GM19438 (cell line): ENCODE measurements around the gene SLC4A2.
"Not testable (repeated sequence)": the region's sequence is repeated elsewhere in the genome, so short reads cannot be mapped to it uniquely, and the experiment has no call there.

Source experiments
- ATAC-seq: cut with Tn5 transposase; IDR thresholded peaks from one replicate; pipeline ENCODE4 v1.9.1; 2021; ENCODE audit warnings: low read depth; ENCODE audit not compliant: unreplicated experiment

Gene SLC4A2

DNA sequence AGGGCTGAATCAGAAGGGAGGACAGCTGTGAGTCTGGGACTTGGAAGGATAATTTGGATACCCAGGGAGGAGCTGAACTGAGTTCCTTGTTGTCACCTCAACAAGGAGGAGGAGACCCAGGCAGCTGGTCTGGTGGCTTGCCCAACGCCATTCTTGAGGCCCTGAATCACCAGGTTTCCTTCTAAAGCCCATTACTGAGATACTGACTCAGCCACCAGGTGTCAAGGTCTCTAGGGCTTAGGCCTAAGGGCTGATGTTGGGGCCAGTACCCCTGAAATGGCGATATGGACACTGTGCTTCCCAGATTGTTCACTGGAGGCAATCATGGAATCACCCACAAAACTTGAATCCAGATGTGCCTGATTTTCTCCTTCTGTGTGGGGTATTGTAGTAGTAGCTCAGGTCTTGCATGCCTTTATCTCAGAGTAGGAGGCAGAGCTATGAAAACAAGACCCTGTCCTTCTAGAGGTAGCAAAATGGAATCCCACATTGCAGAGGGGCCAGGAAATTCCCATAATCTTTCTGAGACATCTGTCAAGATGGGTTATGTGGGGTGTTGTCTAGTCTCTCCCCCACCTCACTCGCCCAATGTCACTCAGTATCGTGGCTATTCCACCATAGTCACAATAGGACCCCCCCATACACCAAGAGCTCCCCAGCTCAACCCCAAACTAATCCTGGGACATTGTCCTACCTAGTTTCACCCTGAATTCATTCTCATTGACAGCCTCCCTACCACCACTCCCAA lies 33.3 kb upstream of the SLC4A2 start:
- ATAC-seq = no peak

DNA sequence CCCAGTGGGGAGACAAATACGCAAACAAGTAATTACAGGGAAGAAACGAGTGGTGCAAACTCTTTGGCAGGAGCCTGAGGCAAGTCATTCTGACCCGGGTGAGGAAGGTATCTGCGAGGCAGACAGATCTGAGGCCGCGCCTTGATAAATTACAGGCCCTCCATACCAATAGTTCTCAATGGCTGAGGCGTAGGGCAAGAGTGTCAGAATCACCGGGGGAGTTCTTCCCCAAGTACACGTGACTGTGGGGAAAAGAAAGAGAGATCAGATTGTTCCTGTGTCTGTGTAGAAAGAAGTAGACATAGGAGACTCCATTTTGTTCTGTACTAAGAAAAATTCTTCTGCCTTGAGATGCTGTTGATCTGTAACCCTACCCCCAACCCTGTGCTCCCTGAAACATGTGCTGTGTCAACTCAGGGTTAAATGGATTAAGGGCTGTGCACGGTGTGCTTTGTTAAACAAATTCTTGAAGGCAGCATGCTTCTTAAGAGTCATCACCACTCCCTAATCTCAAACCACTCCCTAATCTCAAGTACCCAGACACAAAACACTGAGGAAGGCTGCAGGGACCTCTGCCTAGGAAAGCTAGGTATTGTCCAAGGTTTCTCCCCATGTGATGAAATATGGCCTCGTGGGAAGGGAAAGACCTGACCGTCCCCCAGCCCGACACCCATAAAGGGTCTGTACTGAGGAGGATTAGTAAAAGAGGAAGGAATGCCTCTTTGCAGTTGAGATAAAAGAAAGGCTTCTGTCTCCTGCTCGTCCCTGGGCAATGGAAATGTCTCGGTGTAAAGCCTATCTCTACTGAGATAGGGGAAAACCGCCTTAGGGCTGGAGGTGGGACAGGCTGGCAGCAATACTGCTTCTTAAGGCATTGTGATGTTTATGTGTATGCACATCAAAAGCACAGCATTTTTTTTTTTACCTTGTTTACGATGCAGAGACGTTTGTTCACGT lies 32.3 kb upstream of the SLC4A2 start:
- ATAC-seq = not testable (repeated sequence)

DNA sequence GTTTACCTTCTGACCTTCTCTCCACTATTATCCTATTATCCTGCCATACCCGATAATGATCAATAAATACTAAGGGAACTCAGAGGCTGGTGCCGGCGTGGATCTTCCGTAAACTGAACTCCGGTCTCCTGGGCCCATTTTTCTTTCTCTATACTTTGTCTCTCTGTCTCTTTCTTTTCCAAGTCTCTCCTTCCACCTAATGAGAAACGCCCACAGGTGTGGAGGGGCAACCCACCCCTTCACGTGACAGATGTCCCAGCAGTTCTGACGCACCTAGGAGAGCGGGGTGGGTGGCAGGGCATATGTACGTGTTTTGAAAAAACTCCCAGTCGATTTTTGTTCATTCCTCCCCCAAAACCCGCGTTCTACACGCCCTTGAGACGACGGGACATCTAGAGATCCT lies 31.7 kb upstream of the SLC4A2 start:
- peak; percentile 13 for ATAC-seq

DNA sequence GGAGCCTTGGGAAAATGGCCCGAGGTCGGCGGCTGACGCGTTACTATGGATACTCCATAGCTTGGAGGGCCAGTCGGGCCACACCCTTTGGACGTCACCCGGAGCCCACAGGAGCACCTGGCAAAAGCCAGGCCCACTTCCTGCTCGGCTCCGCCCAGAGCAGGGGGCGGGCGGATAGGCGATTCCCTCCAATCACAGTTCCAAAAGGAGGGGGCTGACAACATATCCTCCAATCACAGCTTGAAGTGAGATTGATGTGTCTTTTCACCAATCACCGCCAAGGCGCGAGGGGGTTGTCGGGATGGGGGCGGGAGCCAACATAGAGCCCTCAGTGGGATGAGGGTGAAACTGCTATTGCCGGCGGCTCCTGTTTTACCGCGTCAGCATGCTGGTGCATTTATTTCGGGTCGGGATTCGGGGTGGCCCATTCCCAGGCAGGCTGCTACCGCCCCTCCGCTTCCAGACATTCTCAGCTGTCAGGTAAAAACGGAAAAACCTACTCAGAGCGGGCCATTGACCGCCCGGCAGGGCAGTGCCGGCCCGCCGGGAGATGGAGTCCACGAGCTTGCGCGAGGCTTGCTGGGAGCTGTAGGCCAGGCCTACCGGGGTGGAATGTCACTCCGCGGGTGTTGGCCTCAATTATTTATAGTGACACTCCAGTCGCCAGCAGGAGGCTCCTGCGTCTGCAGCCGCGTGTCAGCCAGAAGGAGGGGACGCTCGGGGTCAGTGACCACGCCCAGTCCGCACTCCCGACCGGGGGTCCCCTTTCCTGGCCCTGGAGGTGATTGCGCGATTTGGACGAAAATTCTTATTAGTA lies 31.1 kb upstream of the SLC4A2 start, which contains the start of gene ABCB8:
TSS of gene ABCB8 (plus strand) at position 320 of the 817 bp plus-strand sequence. CDS start at position 386, 66 bp downstream.
- ATAC-seq = peak; percentile 96

DNA sequence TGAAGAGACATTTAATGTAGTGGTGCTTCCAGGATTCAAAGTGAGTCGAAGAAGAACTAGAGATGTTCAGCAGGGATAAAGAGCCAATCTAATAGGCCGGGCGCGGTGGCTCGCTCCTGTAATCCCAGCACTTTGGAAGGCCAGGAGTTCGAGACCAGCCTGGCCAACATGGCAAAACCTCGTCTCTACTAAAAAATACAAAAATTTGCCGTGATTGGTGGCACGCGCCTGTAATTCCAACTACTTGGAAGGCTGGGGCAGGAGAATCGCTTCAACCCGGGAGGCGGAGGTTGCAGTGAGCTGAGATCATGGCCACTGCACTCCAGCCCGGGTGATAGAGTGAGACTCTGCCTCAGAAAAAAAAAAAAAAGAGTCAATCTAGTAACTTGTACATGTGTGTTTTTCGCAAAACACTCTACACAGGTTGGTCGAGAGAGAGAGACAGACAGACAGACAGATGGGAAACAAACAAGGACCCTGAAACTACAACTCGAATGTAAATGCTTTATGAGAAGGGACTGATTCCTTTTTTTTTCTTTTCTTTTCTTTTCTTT lies 30.4 kb upstream of the SLC4A2 start:
- no peak for ATAC-seq

DNA sequence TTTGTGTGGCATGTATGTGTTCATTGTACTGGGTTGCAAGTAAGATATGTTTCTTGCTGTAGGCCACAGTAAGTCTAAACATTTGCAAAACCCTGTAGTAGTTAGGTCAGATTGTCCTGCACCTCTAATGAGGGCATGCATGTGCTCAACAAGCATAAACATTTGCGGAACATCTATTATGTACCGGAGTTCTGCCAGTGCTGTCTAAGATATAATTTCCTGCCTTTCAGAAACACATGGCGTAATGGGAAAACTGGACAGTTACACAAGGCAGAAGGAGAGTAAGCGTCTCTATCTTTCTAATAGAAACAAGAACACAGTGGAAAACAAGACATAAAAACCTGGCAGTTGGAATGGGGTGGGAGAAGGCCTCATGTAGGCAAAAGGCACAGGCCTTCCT lies 28.4 kb upstream of the SLC4A2 start:
- ATAC-seq = no peak

DNA sequence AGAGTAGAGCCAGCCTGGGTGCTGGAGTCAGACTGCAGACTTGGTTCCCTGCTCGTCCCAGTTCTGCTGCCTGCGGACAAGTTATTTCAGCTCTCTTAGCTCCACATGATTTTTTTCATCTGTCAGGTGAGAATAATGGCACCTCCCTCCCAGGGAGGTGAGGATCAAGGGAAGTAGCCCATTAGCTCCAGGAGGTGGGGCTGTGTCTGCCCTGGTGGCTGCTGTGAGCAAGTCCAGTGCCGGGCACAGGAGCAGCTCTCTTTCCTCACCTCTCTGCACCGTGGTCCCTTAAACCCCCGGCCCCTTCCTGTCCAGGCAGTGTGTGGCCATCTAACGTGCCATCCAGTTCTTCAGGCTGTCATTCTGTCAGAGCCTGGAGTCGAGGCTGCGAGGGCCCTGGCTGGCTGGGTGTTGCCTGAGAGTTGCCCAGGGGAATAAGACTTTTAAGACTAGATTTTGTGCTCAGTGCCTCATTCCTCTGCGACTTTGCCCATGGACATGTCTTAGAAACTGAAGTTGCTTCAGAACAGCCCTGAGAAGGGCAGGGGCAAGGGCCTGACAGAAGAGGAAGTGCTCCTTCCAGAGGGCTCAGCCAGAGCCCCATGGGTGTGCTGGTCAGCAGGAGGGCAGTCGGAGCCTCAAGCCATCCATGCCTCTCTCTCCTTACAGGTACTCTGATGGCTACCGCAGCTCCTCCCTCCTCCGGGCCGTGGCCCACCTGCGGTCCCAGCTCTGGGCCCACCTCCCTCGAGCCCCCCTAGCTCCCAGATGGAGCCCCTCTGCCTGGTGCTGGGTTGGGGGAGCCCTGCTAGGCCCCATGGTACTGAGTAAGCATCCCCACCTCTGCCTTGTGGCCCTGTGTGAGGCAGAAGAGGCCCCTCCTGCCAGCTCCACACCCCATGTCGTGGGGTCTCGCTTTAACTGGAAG lies 26.2 kb upstream of the SLC4A2 start:
- no peak for ATAC-seq

DNA sequence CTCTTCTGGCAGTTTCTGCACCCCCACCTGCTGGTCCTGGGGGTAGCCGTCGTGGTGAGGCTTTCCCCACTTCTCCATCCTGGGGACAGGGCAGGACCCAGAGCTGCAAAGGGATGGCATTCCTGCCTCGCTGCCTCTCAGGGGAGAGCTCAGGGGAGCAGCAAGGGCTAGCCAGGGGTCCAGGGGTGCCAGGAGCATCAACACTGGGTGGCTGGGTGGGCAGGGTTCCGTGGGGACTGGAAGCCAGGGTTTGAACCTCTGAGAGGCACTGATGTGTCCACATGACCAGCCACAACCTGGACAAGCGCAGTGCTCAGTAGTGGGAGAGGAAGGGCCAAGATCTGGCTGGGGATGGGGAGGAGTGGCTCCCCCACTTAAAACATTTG lies 25.5 kb upstream of the SLC4A2 start:
- no peak for ATAC-seq

DNA sequence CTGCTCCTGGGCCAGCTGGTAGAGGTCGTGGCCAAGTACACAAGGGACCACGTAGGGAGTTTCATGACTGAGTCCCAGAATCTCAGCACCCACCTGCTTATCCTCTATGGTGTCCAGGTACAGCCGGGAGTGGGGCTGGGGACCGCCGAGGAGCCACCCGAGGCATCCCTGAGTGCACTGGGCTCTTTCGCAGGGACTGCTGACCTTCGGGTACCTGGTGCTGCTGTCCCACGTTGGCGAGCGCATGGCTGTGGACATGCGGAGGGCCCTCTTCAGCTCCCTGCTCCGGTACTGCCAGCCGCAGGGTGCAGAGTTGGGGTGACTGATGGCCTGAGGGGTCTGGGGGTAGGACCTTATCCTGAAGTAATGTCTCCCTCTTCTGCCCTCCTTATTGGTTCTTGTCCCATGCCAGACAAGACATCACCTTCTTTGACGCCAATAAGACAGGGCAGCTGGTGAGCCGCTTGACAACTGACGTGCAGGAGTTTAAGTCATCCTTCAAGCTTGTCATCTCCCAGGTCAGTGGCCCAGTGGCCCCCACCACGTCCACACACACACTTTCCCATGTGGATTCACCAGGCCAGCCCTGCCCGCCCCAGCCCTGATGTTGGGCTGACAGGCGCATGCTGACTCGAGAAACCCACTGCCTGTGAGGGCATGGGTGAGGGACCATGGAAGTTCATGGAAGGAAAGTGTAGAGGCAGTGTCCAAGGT lies 24.9 kb upstream of the SLC4A2 start:
- ATAC-seq = no peak

DNA sequence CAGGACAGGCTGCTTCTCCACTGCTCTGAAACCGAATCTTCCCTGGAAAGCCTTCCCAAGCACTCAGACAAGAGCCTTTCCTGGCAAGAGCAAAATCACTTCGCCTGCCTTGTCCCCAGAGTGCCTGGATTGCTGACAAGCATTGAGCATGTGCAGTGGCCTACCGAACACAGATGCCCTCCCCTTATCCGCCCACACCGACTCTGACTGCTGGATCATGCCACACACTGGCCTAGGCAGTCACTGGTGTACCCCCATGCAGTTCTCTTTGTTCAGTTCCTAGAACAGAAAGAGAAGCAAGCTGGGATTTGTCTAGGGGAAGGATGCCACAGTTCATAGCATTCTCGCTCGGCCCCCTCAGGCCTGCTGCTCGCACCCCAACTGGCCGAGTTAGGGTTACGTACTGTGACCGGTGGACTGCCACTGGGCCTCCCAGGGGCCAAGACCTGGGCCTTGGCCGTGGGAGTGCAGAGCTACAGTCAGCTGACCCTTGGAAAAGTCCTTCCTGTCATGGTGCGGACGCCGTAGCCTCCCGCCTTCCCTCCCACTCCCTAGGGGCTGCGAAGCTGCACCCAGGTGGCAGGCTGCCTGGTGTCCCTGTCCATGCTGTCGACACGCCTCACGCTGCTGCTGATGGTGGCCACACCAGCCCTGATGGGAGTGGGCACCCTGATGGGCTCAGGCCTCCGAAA lies 24.2 kb upstream of the SLC4A2 start:
- no peak for ATAC-seq

DNA sequence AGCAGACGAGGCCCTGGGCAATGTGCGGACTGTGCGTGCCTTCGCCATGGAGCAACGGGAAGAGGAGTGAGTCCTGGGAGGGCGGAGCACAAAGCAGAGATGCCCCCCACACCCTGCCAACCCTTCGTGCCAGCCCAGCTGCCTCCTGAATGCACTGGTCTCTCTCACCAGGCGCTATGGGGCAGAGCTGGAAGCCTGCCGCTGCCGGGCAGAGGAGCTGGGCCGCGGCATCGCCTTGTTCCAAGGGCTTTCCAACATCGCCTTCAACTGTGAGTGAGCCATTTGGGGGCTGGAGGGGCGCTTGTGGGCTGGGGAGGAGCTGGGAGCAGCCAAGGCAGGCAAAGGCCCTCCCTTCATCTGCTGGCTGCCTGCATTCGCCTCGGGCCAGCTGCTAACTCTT lies 23.5 kb upstream of the SLC4A2 start:
- no peak for ATAC-seq

DNA sequence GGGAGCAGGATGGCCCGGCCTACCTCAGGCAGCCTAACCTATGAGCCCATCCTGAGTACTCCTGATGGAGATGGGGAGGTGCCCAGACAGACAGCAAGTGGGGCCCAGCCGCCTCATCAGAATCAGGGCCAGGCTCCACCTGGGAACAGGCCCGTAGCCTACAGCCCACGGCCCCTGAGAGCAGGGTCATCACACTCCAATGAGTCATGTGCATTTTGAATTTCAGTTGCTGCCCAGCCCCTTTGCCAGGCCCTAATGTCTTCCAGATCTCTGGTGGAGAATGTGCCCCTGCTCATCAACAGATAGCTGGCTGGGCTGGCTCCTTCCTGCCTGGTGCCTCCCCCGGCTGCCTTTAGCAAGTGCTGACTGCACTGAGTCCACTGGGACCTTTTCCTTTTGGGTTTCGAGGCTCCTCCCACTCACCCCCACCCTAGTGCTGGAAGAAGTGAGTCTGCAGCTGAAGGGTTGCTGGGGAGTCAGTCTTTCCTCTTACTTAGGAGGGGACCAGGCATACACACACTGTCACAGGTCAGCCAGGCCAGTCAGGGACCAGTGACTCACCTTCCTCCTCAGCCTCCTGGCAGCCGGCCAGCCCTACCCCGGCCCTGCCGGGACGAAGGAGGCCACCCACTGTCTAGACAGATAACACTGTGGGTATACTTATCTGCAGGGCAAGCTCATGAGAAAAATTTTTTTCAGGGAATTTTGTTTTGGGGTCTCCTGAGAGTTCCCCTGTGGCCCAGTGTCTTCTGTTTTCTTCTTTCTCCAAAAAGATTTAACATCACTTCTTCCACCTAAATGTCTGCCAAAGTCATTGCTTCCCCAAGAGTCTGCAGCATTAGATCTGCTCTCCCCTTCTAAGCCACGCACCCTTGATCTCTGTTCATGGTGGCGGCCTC lies 20.2 kb upstream of the SLC4A2 start:
- no peak for ATAC-seq

DNA sequence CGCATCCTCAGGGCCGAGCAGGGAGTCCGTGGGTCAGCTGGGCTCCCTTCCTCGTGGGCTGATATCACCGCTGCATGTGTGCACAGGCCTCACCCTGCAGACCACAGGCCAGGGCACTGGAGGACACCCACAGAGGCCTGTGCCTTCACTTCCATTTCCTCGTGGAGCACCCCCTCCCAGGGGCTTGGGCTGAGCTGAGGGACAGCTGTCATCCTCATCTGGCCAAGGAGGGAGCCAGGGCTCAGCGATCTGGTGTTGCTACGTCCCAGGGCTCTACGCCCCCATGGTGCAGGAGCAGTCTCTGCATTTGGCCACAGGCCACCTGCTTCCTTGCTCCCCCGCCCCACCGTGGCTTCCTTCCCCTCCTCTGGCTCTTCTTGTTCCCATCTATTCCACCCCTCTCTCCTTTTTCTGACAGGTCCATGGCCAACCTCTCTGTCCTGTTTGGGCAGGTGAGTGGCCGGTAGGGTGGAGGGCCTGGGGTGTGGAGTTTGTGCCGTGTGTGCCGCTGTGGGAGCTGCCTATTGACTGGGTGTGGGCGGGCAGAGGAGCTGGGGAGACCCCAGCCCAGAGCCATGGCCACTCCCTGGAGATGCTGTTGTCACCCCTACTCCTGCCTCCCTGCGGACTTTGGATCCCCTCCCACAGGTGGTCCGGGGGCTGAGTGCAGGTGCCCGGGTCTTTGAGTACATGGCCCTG lies 19.4 kb upstream of the SLC4A2 start:
- ATAC-seq = no peak

DNA sequence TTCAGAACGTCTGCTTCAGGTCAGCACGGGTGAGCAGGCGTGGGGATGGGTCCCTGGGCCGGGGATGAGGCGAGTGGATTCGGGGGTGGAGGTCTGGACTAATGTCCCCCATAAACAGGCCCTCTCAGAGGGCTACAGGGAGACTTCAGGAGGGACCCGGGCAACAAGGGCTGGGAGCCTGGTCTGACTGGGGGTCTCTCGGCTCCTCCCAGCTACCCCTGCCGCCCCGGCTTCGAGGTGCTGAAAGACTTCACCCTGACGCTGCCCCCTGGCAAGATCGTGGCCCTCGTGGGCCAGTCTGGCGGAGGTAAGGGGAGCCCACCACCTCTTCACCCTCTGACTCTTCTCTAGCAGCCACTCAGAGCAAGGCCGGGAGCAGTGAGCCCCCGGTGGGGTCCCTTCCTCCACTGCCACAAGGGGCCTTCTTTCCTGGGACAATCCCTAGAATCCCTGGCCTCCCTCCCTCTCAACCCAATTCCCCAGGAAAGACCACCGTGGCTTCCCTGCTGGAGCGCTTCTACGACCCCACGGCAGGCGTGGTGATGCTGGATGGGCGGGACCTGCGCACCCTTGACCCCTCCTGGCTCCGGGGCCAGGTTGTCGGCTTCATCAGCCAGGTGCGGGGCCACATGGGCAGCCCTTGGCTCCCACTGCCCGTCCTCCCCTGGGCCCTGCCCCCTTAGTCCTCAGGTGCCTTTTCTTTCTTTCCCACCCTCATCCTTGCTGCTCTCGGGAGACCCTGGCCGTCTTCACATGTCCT lies 18.6 kb upstream of the SLC4A2 start:
- no peak for ATAC-seq

DNA sequence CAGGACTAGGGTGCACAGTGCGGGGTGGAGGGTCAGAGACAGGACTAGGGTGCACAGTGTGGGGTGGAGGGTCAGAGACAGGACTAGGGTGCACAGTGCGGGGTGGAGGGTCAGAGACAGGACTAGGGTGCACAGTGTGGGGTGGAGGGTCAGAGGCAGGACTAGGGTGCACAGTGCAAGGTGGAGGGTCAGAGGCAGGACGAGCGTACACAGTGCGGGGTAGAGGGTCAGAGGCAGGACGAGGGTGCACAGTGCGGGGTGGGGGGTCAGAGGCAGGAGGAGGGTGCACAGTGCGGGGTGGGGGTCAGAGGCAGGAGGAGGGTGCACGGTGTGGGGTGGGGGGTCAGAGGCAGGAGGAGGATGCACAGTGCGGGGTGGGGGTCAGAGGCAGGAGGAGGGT lies 15.9 kb upstream of the SLC4A2 start:
- ATAC-seq = not testable (repeated sequence)

DNA sequence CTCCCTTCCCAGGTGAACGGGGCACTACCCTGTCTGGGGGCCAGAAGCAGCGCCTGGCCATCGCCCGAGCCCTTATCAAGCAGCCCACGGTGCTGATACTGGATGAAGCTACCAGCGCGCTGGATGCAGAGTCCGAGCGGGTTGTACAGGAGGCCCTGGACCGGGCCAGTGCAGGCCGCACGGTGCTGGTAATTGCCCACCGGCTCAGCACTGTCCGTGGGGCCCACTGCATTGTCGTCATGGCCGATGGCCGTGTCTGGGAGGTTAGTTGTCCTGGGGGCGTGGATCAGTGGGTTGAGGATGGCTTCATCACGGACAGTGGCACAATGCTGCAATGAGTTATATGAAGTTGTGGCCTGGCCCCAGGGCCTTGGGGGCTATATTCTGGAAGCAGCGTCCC lies 15.4 kb upstream of the SLC4A2 start:
- no peak for ATAC-seq
